Measurements from ENCODE around the gene ENPEP. TPM values are rescaled to one million over a fixed set of nuclear protein-coding genes. Genes with fewer than 3 reads are reported as not detected.

ENPEP gene
- total and polyA plus RNA-seq, 2 donors (not counting 1 experiment from before 2014, with no cell fraction given), result not detected

GRCh38 chr4:110499126-110499525 lies 23.2 kb downstream of the ENPEP start:
- Histone ChIP-seq H3K4me3 (ENCODE audit: control extremely low read depth in 1 of 5, extremely low read depth in 1 of 5, insufficient read depth in 1 of 5, low read depth in 2 of 5, low read length in 4 of 5) (no peak overlapping the region), H3K4me1 (ENCODE audit: control insufficient read depth in 2 of 2, insufficient read depth in 2 of 2, low read length in 2 of 2) (no peaks in the 10 kb centered on the region), H4K20me1 (ENCODE audit: control insufficient read depth, insufficient read depth, low read length, poor library complexity, severe bottlenecking) (no peaks in the 10 kb centered on the region), H3K9me3 (ENCODE audit: control extremely low read depth in 1 of 3, control insufficient read depth in 2 of 3, insufficient read depth in 1 of 3, low read length in 2 of 3) (no peaks in the 10 kb centered on the region), H3K9ac (ENCODE audit: low read length) (no peak overlapping the region), H3K36me3 (replicated peaks in 1 of 2; ENCODE audit: control extremely low read depth in 1 of 2, control insufficient read depth in 1 of 2, extremely low read depth in 1 of 2, insufficient read depth in 2 of 2, low read length in 1 of 2) (no peaks in the 10 kb centered on the region), H3K4me2 (replicated peaks; ENCODE audit: low read depth, low read length, poor library complexity, severe bottlenecking) (no peak overlapping the region), H3K27ac (ENCODE audit: low read length in 2 of 2) (no peak overlapping the region), H2AFZ (ENCODE audit: insufficient read depth, low read depth, low read length, poor library complexity, severe bottlenecking) (no peak overlapping the region), H3K79me2 (ENCODE audit: control insufficient read depth, insufficient read depth, low read length) (no peaks in the 10 kb centered on the region), H3K27me3 (replicated peaks in 1 of 4; ENCODE audit: control extremely low read depth in 1 of 4, control insufficient read depth in 3 of 4, insufficient read depth in 4 of 4, low read length in 3 of 4) (peaks cover 0 to 7% (median 1%) of the 10 kb centered on the region in 4 experiments)
- Mint-ChIP-seq H3K27ac (no peak overlapping the region), H3K4me3 (no peak overlapping the region), H3K4me1 (no peaks in the 10 kb centered on the region), H3K27me3 (peaks cover 21% of the 10 kb centered on the region), H3K9me3 (ENCODE audit: insufficient read depth) (no peaks in the 10 kb centered on the region)
- POLR2A ChIA-PET, result no interaction called here
- intact Hi-C loops (cut with micrococcal nuclease), result no loop called here
- no CpG with 5 or more reads among the region's 4 CpGs for WGBS (ENCODE audit: insufficient coverage)
- DNase-seq (no peak), ATAC-seq (ENCODE audit: low read depth) (no peak)
- CTCF ChIA-PET, result interaction anchor here (1.1 to 1.5 kb wide), 2 partner anchors 10 to 11 kb away, joined by 3 to 5 read pairs; no protein-coding TSS in a partner anchor
- TF ChIP-seq, protein P1, sequence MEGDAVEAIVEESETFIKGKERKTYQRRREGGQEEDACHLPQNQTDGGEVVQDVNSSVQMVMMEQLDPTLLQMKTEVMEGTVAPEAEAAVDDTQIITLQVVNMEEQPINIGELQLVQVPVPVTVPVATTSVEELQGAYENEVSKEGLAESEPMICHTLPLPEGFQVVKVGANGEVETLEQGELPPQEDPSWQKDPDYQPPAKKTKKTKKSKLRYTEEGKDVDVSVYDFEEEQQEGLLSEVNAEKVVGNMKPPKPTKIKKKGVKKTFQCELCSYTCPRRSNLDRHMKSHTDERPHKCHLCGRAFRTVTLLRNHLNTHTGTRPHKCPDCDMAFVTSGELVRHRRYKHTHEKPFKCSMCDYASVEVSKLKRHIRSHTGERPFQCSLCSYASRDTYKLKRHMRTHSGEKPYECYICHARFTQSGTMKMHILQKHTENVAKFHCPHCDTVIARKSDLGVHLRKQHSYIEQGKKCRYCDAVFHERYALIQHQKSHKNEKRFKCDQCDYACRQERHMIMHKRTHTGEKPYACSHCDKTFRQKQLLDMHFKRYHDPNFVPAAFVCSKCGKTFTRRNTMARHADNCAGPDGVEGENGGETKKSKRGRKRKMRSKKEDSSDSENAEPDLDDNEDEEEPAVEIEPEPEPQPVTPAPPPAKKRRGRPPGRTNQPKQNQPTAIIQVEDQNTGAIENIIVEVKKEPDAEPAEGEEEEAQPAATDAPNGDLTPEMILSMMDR (IDR thresholded peaks at IDR 0.05), result no peak
- TF ChIP-seq EZH2 (IDR thresholded peaks at IDR 0.05; ENCODE audit: borderline replicate concordance, insufficient read depth, low read depth, low read length, poor library complexity, severe bottlenecking), result no peak

DNA sequence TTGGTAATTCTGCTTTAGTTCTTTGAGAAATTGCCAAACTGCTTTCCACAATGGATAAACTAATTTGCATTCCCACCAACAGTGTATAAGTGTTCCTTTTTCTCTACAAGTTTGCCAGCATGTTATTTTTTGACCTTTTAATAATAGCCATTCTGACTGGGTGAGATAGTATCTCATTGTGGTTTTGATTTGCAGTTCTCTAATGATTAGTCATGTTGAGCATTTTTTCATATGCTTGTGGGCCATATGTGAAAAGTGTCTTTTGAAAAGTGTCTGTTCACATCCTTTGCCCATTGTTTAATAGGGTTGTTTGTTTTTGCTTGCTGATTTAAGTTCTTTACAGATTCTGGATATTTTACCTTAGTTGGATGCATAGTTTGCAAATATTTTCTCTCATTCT lies 25.9 kb downstream of the ENPEP start:
- ChIA-PET CTCF (interaction anchor here (2.0 kb wide), 1 partner anchor 9 kb away, joined by 5 read pairs; no protein-coding TSS in a partner anchor), POLR2A (no interaction called here)
- no peak for DNase-seq
- Mint-ChIP-seq H3K9me3 (ENCODE audit: insufficient read depth) (no peaks in the 10 kb centered on the region), H3K27me3 (peaks cover 21% of the 10 kb centered on the region), H3K27ac (no peak overlapping the region), H3K4me3 (no peak overlapping the region), H3K4me1 (no peaks in the 10 kb centered on the region)
- H4K20me1 ChIP-seq (ENCODE audit: control insufficient read depth, insufficient read depth, low read length, poor library complexity, severe bottlenecking), result no peaks in the 10 kb centered on the region
- H3K9me3 ChIP-seq (ENCODE audit: control extremely low read depth in 1 of 3, control insufficient read depth in 2 of 3, insufficient read depth in 1 of 3, low read length in 2 of 3), result no peaks in the 10 kb centered on the region
- H3K27me3 ChIP-seq (replicated peaks in 1 of 4; ENCODE audit: control extremely low read depth in 1 of 4, control insufficient read depth in 3 of 4, insufficient read depth in 4 of 4, low read length in 3 of 4), result peaks cover 0 to 3% (median 0%) of the 10 kb centered on the region in 4 experiments
- H3K9ac ChIP-seq (ENCODE audit: low read length), result no peak overlapping the region
- H3K36me3 ChIP-seq (replicated peaks in 1 of 2; ENCODE audit: control extremely low read depth in 1 of 2, control insufficient read depth in 1 of 2, extremely low read depth in 1 of 2, insufficient read depth in 2 of 2, low read length in 1 of 2), result no peaks in the 10 kb centered on the region
- intact Hi-C loops (cut with micrococcal nuclease), result no loop called here
- TF ChIP-seq, protein P1 (IDR thresholded peaks at IDR 0.05), result no peak
- TF ChIP-seq EZH2 (IDR thresholded peaks at IDR 0.05; ENCODE audit: borderline replicate concordance, insufficient read depth, low read depth, low read length, poor library complexity, severe bottlenecking), result no peak
- no peak overlapping the region for H3K4me3 ChIP-seq (ENCODE audit: control extremely low read depth in 1 of 5, extremely low read depth in 1 of 5, insufficient read depth in 1 of 5, low read depth in 2 of 5, low read length in 4 of 5)
- no peaks in the 10 kb centered on the region for H3K79me2 ChIP-seq (ENCODE audit: control insufficient read depth, insufficient read depth, low read length)
- H3K4me2 ChIP-seq (replicated peaks; ENCODE audit: low read depth, low read length, poor library complexity, severe bottlenecking), result no peak overlapping the region
- H3K4me1 ChIP-seq (ENCODE audit: control insufficient read depth in 2 of 2, insufficient read depth in 2 of 2, low read length in 2 of 2), result no peaks in the 10 kb centered on the region
- no peak for ATAC-seq (ENCODE audit: low read depth)
- H2AFZ ChIP-seq (ENCODE audit: insufficient read depth, low read depth, low read length, poor library complexity, severe bottlenecking), result no peak overlapping the region
- H3K27ac ChIP-seq (ENCODE audit: low read length in 2 of 2), result no peak overlapping the region

Data from B cell (primary cell).